ENCODE results near the gene THOC2.

DNA sequence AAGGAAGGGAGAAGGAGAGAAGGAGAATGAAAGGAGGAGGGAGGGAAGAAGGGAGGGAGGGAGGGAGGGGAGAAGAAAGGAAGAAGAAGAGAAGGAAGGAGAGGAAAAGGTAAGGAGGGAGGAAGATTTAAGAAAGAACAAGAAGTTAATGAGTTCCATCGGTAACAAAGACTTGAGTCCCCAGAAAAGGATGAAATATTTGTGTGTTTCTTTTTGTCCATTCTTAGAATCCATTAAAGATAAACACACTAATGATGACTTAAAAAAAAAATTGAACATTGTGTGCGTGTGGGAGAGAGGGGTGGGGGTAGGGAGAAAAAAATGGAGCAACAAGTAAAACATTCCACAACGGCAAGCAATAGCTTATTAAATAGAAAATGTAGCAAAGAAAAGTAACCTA, 131.4 kb downstream of the THOC2 start:
- TF ChIP-seq ATF3 (IDR thresholded peaks at IDR 0.05; ENCODE audit: insufficient read depth, low read depth, low read length) (no peak), BCL11A (IDR thresholded peaks at IDR 0.05; ENCODE audit: low read depth in 2 of 2, low read length in 2 of 2) (no peak), CHD1 (IDR thresholded peaks at IDR 0.05; ENCODE audit: low read depth, low read length) (no peak), EGR1 (IDR thresholded peaks at IDR 0.05; ENCODE audit: borderline replicate concordance, low read depth, low read length) (no peak), POLR2A (IDR thresholded peaks at IDR 0.05; ENCODE audit: control extremely low read depth in 1 of 2, low read depth in 2 of 2, low read length in 2 of 2) (no peak), JUN (IDR thresholded peaks at IDR 0.05; ENCODE audit: low read depth, low read length) (no peak), SUZ12 (IDR thresholded peaks at IDR 0.05; ENCODE audit: low read length) (no peak), SRF (IDR thresholded peaks at IDR 0.05; ENCODE audit: low read depth, low read length) (no peak), SIN3A (conservative IDR thresholded peaks at IDR 0.05 in 1 of 2, IDR thresholded peaks at IDR 0.05 in 1 of 2; ENCODE audit: low read depth in 1 of 2, low read length in 2 of 2) (no peak)
- TF ChIP-seq, protein P1, sequence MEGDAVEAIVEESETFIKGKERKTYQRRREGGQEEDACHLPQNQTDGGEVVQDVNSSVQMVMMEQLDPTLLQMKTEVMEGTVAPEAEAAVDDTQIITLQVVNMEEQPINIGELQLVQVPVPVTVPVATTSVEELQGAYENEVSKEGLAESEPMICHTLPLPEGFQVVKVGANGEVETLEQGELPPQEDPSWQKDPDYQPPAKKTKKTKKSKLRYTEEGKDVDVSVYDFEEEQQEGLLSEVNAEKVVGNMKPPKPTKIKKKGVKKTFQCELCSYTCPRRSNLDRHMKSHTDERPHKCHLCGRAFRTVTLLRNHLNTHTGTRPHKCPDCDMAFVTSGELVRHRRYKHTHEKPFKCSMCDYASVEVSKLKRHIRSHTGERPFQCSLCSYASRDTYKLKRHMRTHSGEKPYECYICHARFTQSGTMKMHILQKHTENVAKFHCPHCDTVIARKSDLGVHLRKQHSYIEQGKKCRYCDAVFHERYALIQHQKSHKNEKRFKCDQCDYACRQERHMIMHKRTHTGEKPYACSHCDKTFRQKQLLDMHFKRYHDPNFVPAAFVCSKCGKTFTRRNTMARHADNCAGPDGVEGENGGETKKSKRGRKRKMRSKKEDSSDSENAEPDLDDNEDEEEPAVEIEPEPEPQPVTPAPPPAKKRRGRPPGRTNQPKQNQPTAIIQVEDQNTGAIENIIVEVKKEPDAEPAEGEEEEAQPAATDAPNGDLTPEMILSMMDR (IDR thresholded peaks at IDR 0.05; ENCODE audit: control extremely low read depth in 1 of 3, insufficient read depth in 1 of 3, low read depth in 1 of 3, low read length in 3 of 3) = no peak
- TF ChIP-seq, protein P2, sequence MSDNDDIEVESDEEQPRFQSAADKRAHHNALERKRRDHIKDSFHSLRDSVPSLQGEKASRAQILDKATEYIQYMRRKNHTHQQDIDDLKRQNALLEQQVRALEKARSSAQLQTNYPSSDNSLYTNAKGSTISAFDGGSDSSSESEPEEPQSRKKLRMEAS (IDR thresholded peaks at IDR 0.05) = no peak
